Measurements from ENCODE around the gene CMA1. TPM values are rescaled to one million over a fixed set of nuclear protein-coding genes. Genes with fewer than 3 reads are reported as not detected.
"Not testable (repeated sequence)": the region's sequence is repeated elsewhere in the genome, so short reads cannot be mapped to it uniquely, and the experiment has no call there.

The CMA1 gene, protein sequence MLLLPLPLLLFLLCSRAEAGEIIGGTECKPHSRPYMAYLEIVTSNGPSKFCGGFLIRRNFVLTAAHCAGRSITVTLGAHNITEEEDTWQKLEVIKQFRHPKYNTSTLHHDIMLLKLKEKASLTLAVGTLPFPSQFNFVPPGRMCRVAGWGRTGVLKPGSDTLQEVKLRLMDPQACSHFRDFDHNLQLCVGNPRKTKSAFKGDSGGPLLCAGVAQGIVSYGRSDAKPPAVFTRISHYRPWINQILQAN
- polyA plus RNA-seq: not detected in 3 replicates
- polyA plus RNA-seq (2011; ENCODE audit: low read depth): not detected
- not detected in 2 replicates for polyA plus RNA-seq (2011; cell fraction: cytosol; rRNA removed)
- not detected in 2 replicates for polyA plus RNA-seq (2011; cell fraction: nucleus; rRNA removed)
- not detected in 2 replicates for polyA plus RNA-seq (2012; ENCODE audit: low replicate concordance)
- not detected in 3 replicates for polyA minus RNA-seq
- not detected for polyA minus RNA-seq (2011; cell fraction: cytosol; rRNA and poly(A)+ RNA removed)
- polyA minus RNA-seq (2011; cell fraction: nucleus; rRNA and poly(A)+ RNA removed): not detected in 2 replicates

DNA sequence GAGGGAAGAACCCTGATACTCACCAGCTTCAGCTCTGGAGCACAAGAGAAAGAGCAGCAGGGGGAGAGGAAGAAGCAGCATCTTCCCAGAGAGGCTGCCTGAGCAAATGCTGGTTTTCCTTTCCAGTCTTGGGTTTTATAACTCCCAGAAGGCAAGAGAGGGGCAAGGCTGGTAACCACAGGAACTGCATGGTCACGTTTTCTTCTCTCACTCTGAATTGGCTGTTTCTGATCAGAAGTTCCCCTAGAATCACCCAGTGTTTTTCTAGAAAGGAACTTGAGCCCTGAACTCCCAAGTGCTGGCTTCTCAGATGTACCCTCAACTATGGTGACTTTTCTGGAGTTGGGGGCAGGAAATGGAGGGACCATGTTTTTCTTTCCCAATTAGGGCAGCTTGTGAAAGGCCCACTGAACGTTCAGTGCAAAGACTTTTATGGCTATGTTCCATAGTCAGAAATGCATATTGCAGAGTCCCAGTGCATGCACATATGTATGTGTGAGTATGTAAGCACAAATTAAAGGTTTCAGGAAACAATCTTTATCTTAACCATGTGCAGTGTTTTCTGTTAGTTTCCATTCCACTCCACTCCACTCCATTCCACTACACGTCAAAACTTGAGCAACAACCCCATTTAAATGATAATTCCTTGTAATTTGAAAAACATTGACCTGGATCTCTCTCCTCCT lies at the start of gene CMA1:
CMA1 (minus strand) TSS at position 111 of the 686 bp plus-strand sequence; CDS start at position 81, 30 bp downstream.
- no peaks in the 10 kb centered on the region for H3K9me3 ChIP-seq (ENCODE audit: control insufficient read depth, low read depth, low read length)
- H3K27me3 ChIP-seq (ENCODE audit: control insufficient read depth, extremely low read depth, insufficient read depth, low read length): no peaks in the 10 kb centered on the region
- TF ChIP-seq, protein P1, sequence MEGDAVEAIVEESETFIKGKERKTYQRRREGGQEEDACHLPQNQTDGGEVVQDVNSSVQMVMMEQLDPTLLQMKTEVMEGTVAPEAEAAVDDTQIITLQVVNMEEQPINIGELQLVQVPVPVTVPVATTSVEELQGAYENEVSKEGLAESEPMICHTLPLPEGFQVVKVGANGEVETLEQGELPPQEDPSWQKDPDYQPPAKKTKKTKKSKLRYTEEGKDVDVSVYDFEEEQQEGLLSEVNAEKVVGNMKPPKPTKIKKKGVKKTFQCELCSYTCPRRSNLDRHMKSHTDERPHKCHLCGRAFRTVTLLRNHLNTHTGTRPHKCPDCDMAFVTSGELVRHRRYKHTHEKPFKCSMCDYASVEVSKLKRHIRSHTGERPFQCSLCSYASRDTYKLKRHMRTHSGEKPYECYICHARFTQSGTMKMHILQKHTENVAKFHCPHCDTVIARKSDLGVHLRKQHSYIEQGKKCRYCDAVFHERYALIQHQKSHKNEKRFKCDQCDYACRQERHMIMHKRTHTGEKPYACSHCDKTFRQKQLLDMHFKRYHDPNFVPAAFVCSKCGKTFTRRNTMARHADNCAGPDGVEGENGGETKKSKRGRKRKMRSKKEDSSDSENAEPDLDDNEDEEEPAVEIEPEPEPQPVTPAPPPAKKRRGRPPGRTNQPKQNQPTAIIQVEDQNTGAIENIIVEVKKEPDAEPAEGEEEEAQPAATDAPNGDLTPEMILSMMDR (optimal IDR thresholded peaks at IDR 0.05 in 1 of 3, IDR thresholded peaks at IDR 0.05 in 1 of 3, conservative IDR thresholded peaks at IDR 0.05 in 1 of 3; ENCODE audit: extremely low read depth in 1 of 3, insufficient read depth in 2 of 3, low read length in 3 of 3): no peak
- no peak for TF ChIP-seq EZH2 (IDR thresholded peaks at IDR 0.05; ENCODE audit: low read length)
- FAIRE-seq: no peak
- H4K20me1 ChIP-seq (ENCODE audit: control insufficient read depth, extremely low read depth, insufficient read depth, low read length): no peaks in the 10 kb centered on the region
- no peak within 1 kb of the TSS for H3K9ac ChIP-seq (ENCODE audit: control insufficient read depth, extremely low read depth, insufficient read depth, low read length)
- H3K4me3 ChIP-seq (ENCODE audit: control insufficient read depth in 2 of 3, extremely low read depth in 1 of 3, insufficient read depth in 2 of 3, low read depth in 1 of 3, low read length in 3 of 3): no peak within 1 kb of the TSS
- no peak for DNase-seq (ENCODE audit: low read depth, low spot score)
- H3K4me1 ChIP-seq (ENCODE audit: control insufficient read depth, extremely low read depth, insufficient read depth, low read length): no peaks in the 10 kb centered on the region
- no peak within 1 kb of the TSS for H3K4me2 ChIP-seq (ENCODE audit: control insufficient read depth, extremely low read depth, insufficient read depth, low read depth, low read length)
- H3K79me2 ChIP-seq (ENCODE audit: control insufficient read depth, insufficient read depth, low read length): no peaks in the 10 kb centered on the region
- H3K36me3 ChIP-seq (ENCODE audit: control insufficient read depth in 2 of 2, extremely low read depth in 1 of 2, insufficient read depth in 2 of 2, low read length in 2 of 2): no peaks in the 10 kb centered on the region
- no peak within 1 kb of the TSS for H3K27ac ChIP-seq (ENCODE audit: control insufficient read depth, insufficient read depth, low read length)
- no peak within 1 kb of the TSS for H2AFZ ChIP-seq (ENCODE audit: control insufficient read depth, low read length)
- no peaks in the 10 kb centered on the region for H3K9me1 ChIP-seq (ENCODE audit: control insufficient read depth, extremely low read depth, insufficient read depth, low read length)
- dilution Hi-C loops (cut with MboI; ENCODE audit: extremely low pct_ligation_motif_present, low sequenced_read_pairs): no loop called here

DNA sequence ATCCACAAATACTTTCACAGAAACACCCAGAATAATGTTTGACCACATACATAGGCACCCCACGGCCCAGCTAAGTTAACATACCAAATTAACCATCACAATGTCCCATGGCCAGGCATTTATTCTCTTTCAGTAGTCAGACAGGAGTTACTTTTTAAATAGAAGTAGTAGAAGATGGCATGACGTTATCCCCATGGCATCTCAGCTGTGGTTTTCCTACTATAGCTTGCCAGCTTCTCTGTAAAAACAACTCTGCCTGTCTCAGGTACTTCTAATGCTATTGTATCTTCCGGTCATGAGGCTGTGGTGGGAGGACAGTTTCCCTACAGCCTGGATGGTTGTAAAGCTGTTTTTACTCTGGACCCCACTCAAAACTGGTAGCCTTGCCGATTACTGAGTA lies 48.7 kb upstream of the CMA1 start:
- no peak overlapping the region for H3K4me2 ChIP-seq (ENCODE audit: control insufficient read depth, extremely low read depth, insufficient read depth, low read depth, low read length)
- peak; percentile 48 for FAIRE-seq

DNA sequence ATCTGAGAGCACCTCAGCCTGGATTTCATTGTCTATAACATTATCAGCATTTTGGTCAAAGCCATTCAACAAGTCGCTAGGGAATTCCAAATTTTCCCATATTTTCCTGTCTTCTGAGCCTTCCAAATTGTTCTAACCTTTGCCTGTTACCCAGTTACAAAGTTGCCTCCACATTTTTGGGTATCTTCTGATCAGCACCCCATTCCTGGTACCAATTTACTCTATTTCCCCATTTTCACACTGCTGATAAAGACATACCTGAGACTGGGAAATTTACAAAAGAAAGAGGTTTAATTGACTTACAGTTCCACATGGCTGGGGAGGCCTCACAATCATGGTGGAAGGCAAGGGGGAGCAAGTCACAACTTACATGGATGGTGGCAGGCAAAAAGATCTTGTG lies 41.0 kb upstream of the CMA1 start:
- not testable (repeated sequence) for FAIRE-seq

More for the DNA sequence above, 48.7 kb upstream of the CMA1 start:
- TF ChIP-seq, protein P1 (optimal IDR thresholded peaks at IDR 0.05 in 1 of 3, IDR thresholded peaks at IDR 0.05 in 1 of 3, conservative IDR thresholded peaks at IDR 0.05 in 1 of 3; ENCODE audit: extremely low read depth in 1 of 3, insufficient read depth in 2 of 3, low read length in 3 of 3): no peak
- no peak for TF ChIP-seq EZH2 (IDR thresholded peaks at IDR 0.05; ENCODE audit: low read length)
- DNase-seq (ENCODE audit: low read depth, low spot score): no peak
- no peak overlapping the region for H2AFZ ChIP-seq (ENCODE audit: control insufficient read depth, low read length)
- H3K36me3 ChIP-seq (ENCODE audit: control insufficient read depth in 2 of 2, extremely low read depth in 1 of 2, insufficient read depth in 2 of 2, low read length in 2 of 2): no peaks in the 10 kb centered on the region
- H3K27ac ChIP-seq (ENCODE audit: control insufficient read depth, insufficient read depth, low read length): no peak overlapping the region
- H3K27me3 ChIP-seq (ENCODE audit: control insufficient read depth, extremely low read depth, insufficient read depth, low read length): no peaks in the 10 kb centered on the region
- no peak overlapping the region for H3K4me3 ChIP-seq (ENCODE audit: control insufficient read depth in 2 of 3, extremely low read depth in 1 of 3, insufficient read depth in 2 of 3, low read depth in 1 of 3, low read length in 3 of 3)
- H3K9me1 ChIP-seq (ENCODE audit: control insufficient read depth, extremely low read depth, insufficient read depth, low read length): no peaks in the 10 kb centered on the region
- dilution Hi-C loops (cut with MboI; ENCODE audit: extremely low pct_ligation_motif_present, low sequenced_read_pairs): no loop called here
- no peak overlapping the region for H3K9ac ChIP-seq (ENCODE audit: control insufficient read depth, extremely low read depth, insufficient read depth, low read length)
- no peaks in the 10 kb centered on the region for H3K79me2 ChIP-seq (ENCODE audit: control insufficient read depth, insufficient read depth, low read length)
- peaks cover 7% of the 10 kb centered on the region for H3K4me1 ChIP-seq (ENCODE audit: control insufficient read depth, extremely low read depth, insufficient read depth, low read length)
- H4K20me1 ChIP-seq (ENCODE audit: control insufficient read depth, extremely low read depth, insufficient read depth, low read length): no peaks in the 10 kb centered on the region
- no peaks in the 10 kb centered on the region for H3K9me3 ChIP-seq (ENCODE audit: control insufficient read depth, low read depth, low read length)

More for the DNA sequence above, 41.0 kb upstream of the CMA1 start:
- H3K9me1 ChIP-seq (ENCODE audit: control insufficient read depth, extremely low read depth, insufficient read depth, low read length); H3K9ac ChIP-seq (ENCODE audit: control insufficient read depth, extremely low read depth, insufficient read depth, low read length); H3K27me3 ChIP-seq (ENCODE audit: control insufficient read depth, extremely low read depth, insufficient read depth, low read length); H2AFZ ChIP-seq (ENCODE audit: control insufficient read depth, low read length); H3K79me2 ChIP-seq (ENCODE audit: control insufficient read depth, insufficient read depth, low read length); H3K9me3 ChIP-seq (ENCODE audit: control insufficient read depth, low read depth, low read length); H3K4me1 ChIP-seq (ENCODE audit: control insufficient read depth, extremely low read depth, insufficient read depth, low read length); H3K27ac ChIP-seq (ENCODE audit: control insufficient read depth, insufficient read depth, low read length); H3K4me3 ChIP-seq (ENCODE audit: control insufficient read depth in 2 of 3, extremely low read depth in 1 of 3, insufficient read depth in 2 of 3, low read depth in 1 of 3, low read length in 3 of 3); H3K36me3 ChIP-seq (ENCODE audit: control insufficient read depth in 2 of 2, extremely low read depth in 1 of 2, insufficient read depth in 2 of 2, low read length in 2 of 2); dilution Hi-C loops (cut with MboI; ENCODE audit: extremely low pct_ligation_motif_present, low sequenced_read_pairs); H3K4me2 ChIP-seq (ENCODE audit: control insufficient read depth, extremely low read depth, insufficient read depth, low read depth, low read length); H4K20me1 ChIP-seq (ENCODE audit: control insufficient read depth, extremely low read depth, insufficient read depth, low read length); DNase-seq (ENCODE audit: low read depth, low spot score): not testable (repeated sequence)

Data from keratinocyte (primary cell).